PC-9 (cell line): ENCODE results near the gene PBX1. TPM values are rescaled to one million over a fixed set of nuclear protein-coding genes. Genes with fewer than 3 reads are reported as not detected.

Experiments
- BruUV-seq: library from RNA; stranded (reverse); fragments of 400-500 nt; replicated peaks from 2 replicates; lab custom pipeline; 2021; lab: Mats Ljungman, UMichigan
- CTCF ChIA-PET: fragments of 300-600 bp; sonication (Branson Sonifier 250); formaldehyde crosslinking; loops from one replicate; lab custom pipeline; 2022; ENCODE audit warnings: antibody characterized with exemption; lab: Charles Lee
- POLR2A ChIA-PET: fragments of 300-600 bp; sonication (Branson Sonifier 250); formaldehyde crosslinking; loops from one replicate; lab custom pipeline; 2022; ENCODE audit warnings: antibody characterized with exemption; ENCODE audit not compliant: unreplicated experiment; lab: Charles Lee
- DNase-seq, 2 experiments: peaks; one replicate each; pipeline versions ENCODE4 v3.0.0 to v3.0.0-alpha.2; 2015 to 2022; ENCODE audit warnings: mixed read lengths in 1 of 2
- H2AFZ ChIP-seq: fragments of 200-600 bp; sonication (generic); 2 replicates; pipeline ENCODE4 v1.8.1; 2017; ENCODE audit warnings: antibody characterized with exemption
- H3F3A ChIP-seq: fragments of 200-600 bp; sonication (generic); 2 replicates; pipeline ENCODE4 v1.8.1; 2017; ENCODE audit warnings: antibody characterized with exemption, mild to moderate bottlenecking, low read depth; ENCODE audit not compliant: insufficient read depth
- H3K27ac ChIP-seq: fragments of 200-600 bp; sonication (generic); 2 replicates; pipeline ENCODE4 v1.6.1; 2016; ENCODE audit warnings: mixed run types
- H3K27me3 ChIP-seq: fragments of 200-600 bp; sonication (generic); 2 replicates; pipeline ENCODE4 v1.6.1; 2016; ENCODE audit warnings: low read depth, mixed run types; ENCODE audit not compliant: insufficient read depth
- H3K36me3 ChIP-seq: fragments of 200-600 bp; sonication (generic); 2 replicates; pipeline ENCODE4 v1.6.1; 2016; ENCODE audit warnings: low read depth, mixed run types
- H3K4me1 ChIP-seq: fragments of 200-600 bp; sonication (generic); replicated peaks from 2 replicates; pipeline ENCODE4 v1.6.1; 2016; ENCODE audit warnings: mixed run types; ENCODE audit not compliant: insufficient read depth
- H3K4me2 ChIP-seq: fragments of 200-600 bp; sonication (generic); 2 replicates; pipeline ENCODE4 v1.6.1; 2017; ENCODE audit warnings: mixed run types
- H3K4me3 ChIP-seq: fragments of 200-600 bp; sonication (generic); 2 replicates; pipeline ENCODE4 v1.6.1; 2016; ENCODE audit warnings: mixed run types
- H3K79me2 ChIP-seq: fragments of 200-600 bp; sonication (generic); 2 replicates; pipeline ENCODE4 v1.6.1; 2017; ENCODE audit warnings: low read depth, mixed run types
- H3K9me2 ChIP-seq: fragments of 200-600 bp; sonication (generic); 2 replicates; pipeline ENCODE4 v1.8.1; 2017; ENCODE audit warnings: mild to moderate bottlenecking; ENCODE audit not compliant: insufficient read depth
- H3K9me3 ChIP-seq: fragments of 200-600 bp; sonication (generic); 2 replicates; pipeline ENCODE4 v1.8.1; 2016; ENCODE audit warnings: low read depth; ENCODE audit not compliant: insufficient read depth
- H4K20me1 ChIP-seq: fragments of 200-600 bp; sonication (generic); 2 replicates; pipeline ENCODE4 v1.8.1; 2017; ENCODE audit not compliant: insufficient read depth
- CTCF ChIP-seq: fragments of 200-600 bp; sonication (generic); conservative IDR thresholded peaks from 2 replicates; pipeline ENCODE4 v1.6.1; 2017; ENCODE audit warnings: mixed run types, antibody characterized with exemption, mild to moderate bottlenecking, moderate library complexity
- EZH2 ChIP-seq: fragments of 200-600 bp; sonication (generic); IDR thresholded peaks from 2 replicates; pipeline ENCODE4 v1.8.0; 2017; ENCODE audit warnings: antibody characterized with exemption, low read depth
- intact Hi-C: fragments of 100-400 bp; cut with micrococcal nuclease; formaldehyde crosslinking; loops from one replicate; pipeline ENCODE4 v1.10.0; 2022; ENCODE audit not compliant: unreplicated experiment
- total RNA-seq: library from RNA; stranded (reverse); gene quantifications from 2 replicates; pipeline ENCODE4 v1.2.3, GENCODE V29; 2021

Gene PBX1
- total RNA-seq, 1 experiment from 2014 or later: 57.7 TPM

- intact Hi-C loops: loop anchor here (5.0 kb wide), 1 partner anchor 116 kb away; no protein-coding TSS in a partner anchor
- no TSS peak for BruUV-seq
- Histone ChIP-seq H4K20me1 (no peaks in the 10 kb centered on the region), H3K4me2 (peak overlapping the region; percentile 64), H3K9me2 (no peaks in the 10 kb centered on the region), H3K27ac (peak overlapping the region; percentile 95), H3K27me3 (no peaks in the 10 kb centered on the region), H3K4me3 (peak overlapping the region; percentile 27; the same call in 1 of the 2 replicates), H3K79me2 (peaks cover 39% of the 10 kb centered on the region), H3K9me3 (no peaks in the 10 kb centered on the region), H2AFZ (no peak overlapping the region), H3K4me1 (peaks cover 31% of the 10 kb centered on the region), H3F3A (peaks cover 24% of the 10 kb centered on the region), H3K36me3 (peaks cover 13% of the 10 kb centered on the region; the same call in 1 of the 2 replicates)
- peak; percentile 22 to 95 for DNase-seq
- ChIA-PET POLR2A (no interaction called here), CTCF (no interaction called here)
- TF ChIP-seq CTCF (no peak), EZH2 (no peak)
Measured at GRCh38 chr1:164630626-164631396, 71.8 kb downstream of the PBX1 start.

GRCh38 chr1:164631751-164632150, 72.8 kb downstream of the PBX1 start:
- CTCF ChIA-PET: interaction anchor here (0.6 kb wide), 1 partner anchor 29 kb away, joined by 8 read pairs; no protein-coding TSS in a partner anchor
- Histone ChIP-seq H3K27ac (peak overlapping the region; percentile 95), H3K79me2 (peaks cover 47% of the 10 kb centered on the region), H3K9me3 (no peaks in the 10 kb centered on the region), H4K20me1 (no peaks in the 10 kb centered on the region), H3K4me3 (no peak overlapping the region), H3F3A (peaks cover 31% of the 10 kb centered on the region), H3K27me3 (no peaks in the 10 kb centered on the region), H3K9me2 (no peaks in the 10 kb centered on the region), H3K4me2 (peak overlapping the region; percentile 64), H3K4me1 (peaks cover 40% of the 10 kb centered on the region), H3K36me3 (peaks cover 5% of the 10 kb centered on the region; the same call in 1 of the 2 replicates), H2AFZ (no peak overlapping the region)
- no TSS peak for BruUV-seq
- DNase-seq: no peak
- TF ChIP-seq EZH2 (no peak), CTCF (no peak)
- POLR2A ChIA-PET: no interaction called here
- intact Hi-C loops: loop anchor here (5.0 kb wide), 1 partner anchor 116 kb away; no protein-coding TSS in a partner anchor

GRCh38 chr1:164633997-164634396, 75.0 kb downstream of the PBX1 start:
- H3K79me2 ChIP-seq: peaks cover 58% of the 10 kb centered on the region
- H4K20me1 ChIP-seq: no peaks in the 10 kb centered on the region
- peaks cover 50% of the 10 kb centered on the region for H3F3A ChIP-seq
- DNase-seq: no peak
- H3K4me2 ChIP-seq: no peak overlapping the region
- no peaks in the 10 kb centered on the region for H3K9me3 ChIP-seq
- intact Hi-C loops: loop anchor here (5.0 kb wide), 1 partner anchor 113 kb away; no protein-coding TSS in a partner anchor
- POLR2A ChIA-PET: interaction anchor here (0.5 to 0.7 kb wide), 3 partner anchors 14 to 37 kb away, joined by 3 to 10 read pairs (median 7); no protein-coding TSS in a partner anchor
- no peaks in the 10 kb centered on the region for H3K36me3 ChIP-seq
- no peaks in the 10 kb centered on the region for H3K9me2 ChIP-seq
- H3K4me3 ChIP-seq: no peak overlapping the region
- TF ChIP-seq EZH2 (no peak), CTCF (no peak)
- BruUV-seq: no TSS peak
- no peak overlapping the region for H3K27ac ChIP-seq
- H3K27me3 ChIP-seq: no peaks in the 10 kb centered on the region
- H3K4me1 ChIP-seq: peaks cover 63% of the 10 kb centered on the region
- CTCF ChIA-PET: no interaction called here
- H2AFZ ChIP-seq: no peak overlapping the region
